Stimulated activated CD4-positive, alpha-beta T cell treated with anti-CD3 and anti-CD28 coated beads, Interleukin-2, amount 100 ng/mL, for 48 hours (primary cell): ENCODE results near the gene DTX2.
A peak's percentile ranks its signal among the peaks of the same experiment; 100 is the strongest.
"Not testable (repeated sequence)": the region's sequence is repeated elsewhere in the genome, so short reads cannot be mapped to it uniquely, and the experiment has no call there.

Experiments
- DNase-seq, 2 donors: peaks; one replicate each; pipeline ENCODE4 v3.0.0-alpha.2; 2020

DTX2 gene

DNA sequence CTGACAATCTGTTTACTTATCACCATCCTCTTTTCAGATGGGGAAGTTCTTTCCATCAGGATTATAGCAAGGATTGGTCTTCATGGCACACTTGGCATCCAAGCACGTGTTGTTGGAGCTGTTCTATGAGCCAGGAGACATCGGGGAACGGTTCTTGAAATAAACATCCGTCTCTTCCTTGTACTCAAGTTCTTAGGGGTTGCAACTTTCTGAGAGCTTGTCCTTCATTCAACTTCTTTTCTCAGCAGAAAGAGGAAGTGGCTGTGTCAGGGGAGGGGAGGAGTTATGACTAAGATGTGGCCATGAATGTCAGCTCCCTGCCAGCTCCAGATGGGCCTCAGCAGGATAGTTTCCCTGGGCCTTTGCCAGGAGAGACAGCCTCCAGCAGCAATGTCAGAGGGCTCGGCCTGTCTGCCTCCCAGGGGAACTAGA, 15.9 kb upstream of the DTX2 start:
- DNase-seq = not testable (repeated sequence)

DNA sequence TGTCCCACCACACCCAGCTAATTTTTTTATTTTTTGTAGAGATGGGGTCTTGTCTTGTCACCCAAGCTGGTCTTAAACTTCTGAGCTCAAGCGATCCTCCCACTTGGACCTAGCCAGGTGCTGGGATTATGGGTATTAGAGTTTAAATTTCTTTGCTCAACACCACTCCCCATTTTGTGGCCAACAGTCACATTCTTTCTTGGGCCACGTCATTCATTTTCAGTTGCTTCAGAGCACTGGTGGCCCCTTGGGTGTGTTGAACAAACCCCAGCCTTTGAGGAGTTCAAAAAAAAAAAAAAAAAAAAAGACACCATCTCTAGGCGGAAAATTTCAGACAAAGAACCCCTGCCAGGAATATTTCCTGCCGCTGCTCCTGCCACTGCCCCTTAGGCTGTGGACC, 4.5 kb upstream of the DTX2 start:
- not testable (repeated sequence) for DNase-seq

DNA sequence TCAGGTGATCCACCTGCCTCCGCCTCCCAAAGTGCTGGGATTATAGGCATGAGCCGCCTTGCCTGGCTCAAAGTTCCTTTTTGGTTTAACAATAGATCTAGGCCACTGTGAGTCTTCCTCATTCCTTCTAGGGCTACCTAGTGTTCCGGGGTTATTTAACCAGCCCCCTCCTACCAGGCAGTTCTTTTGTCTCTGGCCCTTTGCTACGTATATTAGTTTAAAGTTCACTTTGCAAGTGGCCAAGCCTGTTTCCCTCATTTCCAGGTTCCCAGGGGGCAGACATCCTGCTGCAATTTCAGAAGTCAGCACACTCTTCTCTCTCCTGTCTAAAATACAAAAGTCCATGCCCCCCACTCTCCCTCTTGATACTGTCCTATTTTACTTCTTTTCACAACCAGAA, 3.0 kb upstream of the DTX2 start:
- not testable (repeated sequence) for DNase-seq

DNA sequence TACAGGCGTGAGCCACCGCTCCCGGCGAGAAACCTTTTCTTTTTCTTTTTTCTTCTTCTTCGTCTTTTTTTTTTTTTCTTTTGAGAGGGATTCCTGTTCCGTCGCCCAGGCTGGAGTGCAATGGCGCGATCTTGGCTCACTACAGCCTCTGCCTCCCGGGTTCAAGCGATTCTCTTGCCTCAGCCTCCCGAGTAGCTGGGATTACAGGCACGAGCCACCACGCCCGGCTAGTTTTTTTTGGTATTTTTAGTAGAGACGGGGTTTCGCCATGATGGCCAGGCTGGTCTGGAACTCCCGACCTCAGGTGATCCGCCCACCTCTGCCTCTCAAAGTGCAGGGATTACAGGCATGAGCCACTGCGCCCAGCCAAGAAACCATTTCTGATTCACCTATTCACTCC, 742 bp upstream of the DTX2 start:
- not testable (repeated sequence) for DNase-seq

DNA sequence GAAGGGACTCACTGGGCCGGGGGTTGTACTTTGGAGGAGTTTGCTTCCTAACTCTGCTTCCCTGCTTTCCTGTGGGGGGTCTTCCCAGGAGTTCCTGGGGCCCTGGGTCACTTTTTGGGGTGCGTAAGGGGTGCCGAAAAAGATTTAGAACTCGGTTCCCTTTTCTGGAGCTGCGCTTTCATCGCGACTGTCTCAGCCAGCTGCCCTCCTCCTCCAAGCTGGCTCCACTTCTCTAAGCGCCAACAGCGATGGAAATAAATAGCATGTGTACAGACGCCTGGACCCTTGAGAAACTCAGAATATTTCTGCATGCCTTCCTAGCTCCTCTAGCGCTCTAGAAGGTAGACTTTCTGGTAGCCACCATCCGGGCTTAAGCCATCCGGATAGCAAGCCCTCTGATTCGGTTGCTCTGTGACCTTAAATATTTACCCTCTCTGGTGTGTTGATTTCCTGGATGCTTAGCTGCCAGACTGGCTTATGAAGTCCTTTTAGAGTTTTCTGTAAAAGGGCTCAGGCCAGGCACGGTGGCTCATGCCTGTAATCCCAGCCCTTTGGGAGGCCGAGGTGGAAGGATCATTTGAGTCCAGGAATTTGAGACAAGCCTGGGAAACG, 868 bp downstream of the DTX2 start:
- DNase-seq = not testable (repeated sequence)

DNA sequence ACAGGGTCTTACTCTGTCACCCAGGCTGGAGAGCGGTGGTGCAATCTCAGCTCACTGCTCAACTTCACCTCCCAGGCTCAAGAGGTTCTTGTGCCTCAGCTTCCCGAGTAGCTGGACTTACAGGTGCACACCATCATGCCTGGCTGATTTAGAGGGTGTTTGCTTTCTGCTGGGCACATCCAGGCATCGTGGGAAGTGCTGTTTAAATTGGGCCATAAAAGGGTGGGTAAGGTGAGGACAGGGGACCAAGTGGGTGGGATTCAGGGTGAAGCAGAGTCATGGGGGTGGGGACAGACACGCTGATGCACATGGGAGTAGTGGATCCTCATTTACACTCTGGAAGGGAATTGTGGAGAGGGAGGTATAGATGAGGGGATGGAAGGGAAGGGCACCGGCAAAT, 3.5 kb downstream of the DTX2 start:
- DNase-seq = not testable (repeated sequence)

DNA sequence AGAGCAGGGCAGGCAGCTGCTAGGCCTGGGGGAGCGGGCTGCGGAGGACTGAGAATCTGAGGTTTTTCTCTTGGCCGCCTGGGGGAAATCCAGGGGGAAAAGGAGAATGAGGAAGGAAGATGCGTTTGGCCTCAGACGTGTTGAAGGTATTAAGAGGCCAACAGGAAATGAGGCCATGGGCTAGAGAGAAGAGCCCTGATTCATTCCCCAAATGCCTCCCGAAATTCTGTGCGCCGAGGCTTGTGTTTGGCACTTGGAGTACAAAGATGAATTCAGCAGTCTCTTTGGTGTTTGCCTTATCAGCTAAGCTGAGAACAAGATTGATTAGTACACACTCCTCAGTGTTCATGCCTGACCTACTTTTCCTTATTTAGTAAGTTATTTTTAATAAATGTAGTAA, 4.4 kb downstream of the DTX2 start:
- DNase-seq = not testable (repeated sequence)

DNA sequence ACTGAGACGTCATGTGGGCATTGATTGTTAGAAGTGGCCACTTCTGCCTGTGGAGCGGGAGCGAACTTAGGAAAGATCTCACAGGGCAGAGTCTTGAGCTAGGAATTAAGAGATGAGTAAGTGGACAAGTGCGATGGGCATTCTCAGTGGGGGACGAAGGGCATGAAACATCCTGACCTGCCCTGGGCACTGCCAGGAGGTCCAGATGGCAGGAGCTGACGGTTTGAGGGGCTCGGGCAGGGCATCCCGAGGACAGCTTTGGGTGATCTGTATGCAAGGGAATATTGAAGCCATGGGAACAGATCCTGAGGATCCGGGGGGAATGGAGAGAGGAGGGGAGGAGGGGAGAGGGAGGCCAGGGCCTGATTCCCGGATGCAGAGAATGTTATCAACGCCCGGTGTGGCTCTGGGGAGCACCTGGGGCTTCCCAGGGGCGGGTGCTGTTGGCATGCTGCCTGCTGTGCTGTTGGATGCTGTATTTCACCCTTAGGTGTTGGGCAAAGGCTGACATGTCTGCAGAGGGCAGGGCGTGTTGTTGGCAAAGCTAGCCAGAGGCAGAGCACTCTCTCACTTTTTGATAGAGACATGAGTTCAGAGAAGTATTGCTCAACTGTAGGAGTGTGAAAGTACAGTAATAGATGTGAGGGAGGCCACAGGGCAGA, 6.4 kb downstream of the DTX2 start:
- DNase-seq = not testable (repeated sequence)

DNA sequence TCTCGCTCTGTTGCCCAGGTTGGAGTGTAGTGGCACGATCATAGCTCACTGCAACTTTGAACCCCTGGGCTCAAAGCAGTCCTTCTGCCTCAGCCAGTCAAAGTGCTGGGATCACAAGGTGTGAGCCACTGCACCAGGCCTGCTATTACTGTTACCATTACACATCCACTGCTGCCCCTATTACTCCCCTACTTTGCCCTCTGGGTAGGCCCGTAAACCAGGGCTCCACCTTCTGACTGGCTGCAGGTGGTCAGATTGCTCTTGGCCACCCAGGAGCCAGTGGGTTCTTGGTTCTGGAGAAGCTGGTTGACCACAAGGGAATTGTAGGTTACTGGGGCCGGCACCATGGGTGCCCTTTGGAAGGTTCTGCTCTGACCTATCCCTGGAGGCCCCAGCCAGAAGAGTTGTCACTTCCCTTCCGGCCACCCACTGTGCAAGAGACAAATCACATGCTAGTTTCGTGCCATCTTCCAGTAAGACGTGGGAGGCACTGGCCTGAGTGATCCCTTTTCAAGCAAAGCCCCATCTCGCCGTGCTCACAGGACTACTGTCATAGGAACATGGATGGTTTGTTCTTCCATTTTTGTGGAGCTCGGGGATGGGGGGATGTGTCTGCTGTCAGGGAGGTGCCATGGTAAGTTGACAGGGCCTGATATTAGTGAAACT, 10.2 kb downstream of the DTX2 start:
- DNase-seq = not testable (repeated sequence)

DNA sequence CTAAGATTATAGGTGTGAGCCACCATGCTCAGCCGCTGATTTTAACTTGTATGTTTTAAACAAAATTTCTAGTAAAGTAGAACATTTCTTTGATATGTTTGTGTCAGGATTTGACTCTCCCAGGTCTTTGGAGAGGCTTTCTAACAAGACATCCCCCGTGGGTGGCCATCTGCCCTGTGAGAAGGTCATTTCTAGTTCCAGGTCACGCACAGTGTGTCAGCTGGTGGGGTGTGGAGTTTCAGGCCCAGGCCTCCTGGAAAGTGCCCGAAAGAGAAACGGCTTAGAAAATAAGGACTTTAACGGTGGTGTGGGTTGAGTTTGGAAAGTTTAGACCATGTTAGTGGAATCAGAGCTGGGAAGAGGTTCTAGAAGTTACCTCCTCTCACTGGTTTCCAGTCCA, 11.6 kb downstream of the DTX2 start:
- not testable (repeated sequence) for DNase-seq

DNA sequence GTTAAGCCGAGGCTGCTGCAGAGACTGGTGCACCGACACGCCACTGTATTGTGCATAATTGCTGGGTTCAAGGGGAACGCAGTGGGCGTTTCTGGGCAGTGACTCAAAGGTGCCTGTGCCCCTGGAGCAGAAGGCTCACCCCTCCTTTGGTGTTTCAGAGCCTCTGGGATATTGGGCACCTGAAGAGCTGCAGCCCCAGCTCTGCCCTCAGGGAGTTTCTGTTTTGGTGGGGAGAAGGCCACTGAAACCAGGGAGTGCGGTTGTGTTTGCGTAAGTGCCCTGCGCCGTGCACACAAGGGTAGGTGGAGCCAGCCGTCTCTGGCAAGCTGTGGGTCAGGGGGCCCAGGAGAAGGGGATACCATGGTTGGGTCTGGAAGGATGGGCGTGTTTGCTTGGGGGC, 14.8 kb downstream of the DTX2 start:
- not testable (repeated sequence) for DNase-seq

DNA sequence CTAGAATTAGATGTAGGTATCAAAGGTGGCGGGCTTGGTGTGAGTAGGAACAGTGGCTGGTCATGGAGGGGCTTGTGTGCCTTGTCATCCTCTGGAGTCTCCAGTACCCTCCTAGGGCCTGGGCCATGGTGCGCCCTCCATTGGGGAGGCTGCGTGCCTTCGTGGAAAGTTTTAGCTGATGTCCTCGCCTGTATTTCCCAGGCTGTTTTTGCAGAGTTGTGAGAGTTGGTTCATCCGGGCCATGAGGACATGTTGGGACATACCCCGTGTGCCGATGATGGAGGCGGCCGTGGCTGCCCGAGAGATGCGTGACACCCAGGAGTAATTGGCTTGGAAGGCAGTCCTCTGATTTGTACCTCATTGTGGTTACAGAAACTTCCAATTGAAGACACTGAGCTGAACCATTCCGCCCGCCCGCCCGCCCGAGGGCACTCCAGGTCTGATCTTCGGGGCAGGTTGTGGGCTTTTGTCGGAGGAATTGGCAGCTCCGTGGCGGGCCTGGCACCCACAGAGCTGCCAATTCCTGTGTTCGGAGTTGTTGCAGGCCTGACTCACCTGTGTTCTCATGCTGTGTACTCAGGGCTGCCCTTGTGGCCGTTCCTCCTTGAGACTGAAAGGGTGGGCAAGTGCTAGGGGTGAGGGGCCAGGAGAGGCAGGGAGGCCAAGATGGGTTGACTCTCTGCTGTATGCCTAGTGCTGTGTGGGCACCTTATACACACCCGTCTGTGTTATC, 15.4 kb downstream of the DTX2 start:
- not testable (repeated sequence) for DNase-seq

DNA sequence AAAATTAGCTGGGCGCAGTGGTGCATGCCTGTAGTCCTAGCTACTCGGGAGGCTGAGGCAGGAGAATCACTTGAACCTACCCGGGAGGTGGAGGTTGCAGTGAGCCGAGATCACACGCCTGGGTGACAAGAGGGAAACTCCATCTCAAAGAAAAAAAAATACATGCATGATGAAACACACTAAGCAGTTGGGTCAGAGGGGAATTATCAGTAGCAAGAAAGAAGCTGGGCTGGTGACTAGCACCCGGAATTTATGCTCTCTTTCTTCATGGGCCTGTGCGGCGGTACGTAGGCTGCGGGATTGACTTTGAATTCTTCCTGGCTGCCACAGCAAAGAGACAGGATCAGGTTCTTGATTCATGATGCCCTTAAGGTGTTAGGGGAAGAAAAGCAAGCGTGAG, 18.1 kb downstream of the DTX2 start:
- DNase-seq = not testable (repeated sequence)

DNA sequence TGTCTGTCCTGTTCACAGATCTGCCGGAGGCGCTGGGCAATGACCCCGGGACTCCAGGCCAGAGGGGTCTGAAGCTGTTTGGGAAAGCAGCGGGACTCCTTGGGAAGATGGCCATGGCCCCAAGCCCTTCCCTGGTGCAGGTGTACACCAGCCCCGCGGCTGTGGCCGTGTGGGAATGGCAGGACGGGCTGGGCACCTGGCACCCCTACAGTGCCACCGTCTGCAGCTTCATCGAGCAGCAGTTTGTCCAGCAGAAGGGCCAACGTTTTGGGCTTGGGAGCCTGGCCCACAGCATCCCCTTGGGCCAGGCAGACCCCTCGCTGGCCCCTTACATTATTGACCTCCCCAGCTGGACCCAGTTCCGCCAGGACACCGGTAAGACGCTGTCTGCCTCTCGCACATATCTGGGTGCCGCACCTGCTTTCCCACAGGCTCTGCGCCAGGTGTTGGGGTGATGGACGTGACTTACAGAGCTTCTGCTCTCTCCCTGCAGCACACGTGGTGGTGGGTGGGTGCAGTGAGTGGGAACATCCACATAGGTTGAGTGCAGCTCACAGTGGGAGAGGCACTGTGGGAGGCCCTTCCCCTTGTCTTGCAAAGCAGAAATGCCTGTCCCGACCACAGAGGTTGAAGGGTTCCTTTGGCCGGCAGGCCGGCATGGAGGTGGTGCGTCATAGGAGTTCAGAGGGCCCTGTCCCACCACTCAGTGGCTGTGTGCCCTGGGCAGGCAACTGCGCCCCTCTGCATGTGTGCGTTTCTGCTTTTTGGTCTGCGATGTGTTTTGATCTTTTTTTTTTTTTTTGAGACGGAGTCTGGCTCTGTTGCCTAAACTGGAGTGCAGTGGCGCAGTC, 19.1 kb downstream of the DTX2 start:
- not testable (repeated sequence) for DNase-seq

DNA sequence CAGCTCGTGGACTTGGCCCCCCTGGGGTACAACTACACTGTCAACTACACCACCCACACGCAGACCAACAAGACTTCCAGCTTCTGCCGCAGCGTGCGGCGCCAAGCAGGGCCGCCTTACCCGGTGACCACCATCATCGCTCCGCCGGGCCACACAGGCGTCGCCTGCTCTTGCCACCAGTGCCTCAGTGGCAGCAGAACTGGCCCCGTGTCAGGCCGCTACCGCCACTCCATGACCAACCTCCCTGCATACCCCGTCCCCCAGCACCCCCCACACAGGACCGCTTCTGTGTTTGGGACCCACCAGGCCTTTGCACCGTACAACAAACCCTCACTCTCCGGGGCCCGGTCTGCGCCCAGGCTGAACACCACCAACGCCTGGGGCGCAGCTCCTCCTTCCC, 21.2 kb downstream of the DTX2 start:
- not testable (repeated sequence) for DNase-seq

DNA sequence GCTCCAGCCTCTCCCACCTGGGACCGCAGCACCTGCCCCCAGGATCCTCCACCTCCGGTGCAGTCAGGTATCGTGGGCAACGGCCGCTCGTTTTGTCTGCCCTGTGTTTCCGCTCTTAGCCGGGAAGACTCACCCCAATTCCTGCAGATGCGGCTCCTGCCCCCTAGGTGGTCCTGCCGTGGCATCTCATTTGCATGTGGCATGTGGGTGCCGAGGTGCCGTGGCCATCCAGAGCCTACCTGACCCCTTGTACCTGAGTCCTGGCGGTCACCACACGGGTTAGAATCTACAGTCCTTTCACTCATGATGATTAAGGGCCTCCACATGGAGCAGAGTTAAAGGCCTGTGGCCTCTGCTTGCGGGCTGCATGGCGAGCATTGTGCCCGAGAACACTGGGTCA, 21.6 kb downstream of the DTX2 start:
- DNase-seq = not testable (repeated sequence)

DNA sequence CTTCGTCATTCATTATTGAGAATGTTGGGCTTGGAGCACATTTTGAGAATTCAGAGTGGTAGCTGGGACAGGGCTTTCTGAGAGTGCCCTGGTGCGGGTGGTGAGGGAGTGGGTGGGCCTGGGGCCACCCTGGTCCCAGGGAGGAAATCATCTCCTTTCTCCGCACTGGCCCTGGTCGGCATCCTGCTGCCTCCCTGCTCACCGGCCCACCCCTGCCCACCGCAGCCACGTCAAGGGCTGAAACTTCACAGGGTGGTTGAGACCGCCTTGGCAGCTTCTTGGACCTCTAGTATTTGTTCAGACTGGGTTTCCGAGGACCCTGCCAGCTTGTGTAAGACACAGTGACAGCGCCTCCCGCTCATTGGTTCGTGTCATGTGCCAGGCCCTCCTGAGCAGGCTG, 22.9 kb downstream of the DTX2 start:
- DNase-seq = not testable (repeated sequence)

DNA sequence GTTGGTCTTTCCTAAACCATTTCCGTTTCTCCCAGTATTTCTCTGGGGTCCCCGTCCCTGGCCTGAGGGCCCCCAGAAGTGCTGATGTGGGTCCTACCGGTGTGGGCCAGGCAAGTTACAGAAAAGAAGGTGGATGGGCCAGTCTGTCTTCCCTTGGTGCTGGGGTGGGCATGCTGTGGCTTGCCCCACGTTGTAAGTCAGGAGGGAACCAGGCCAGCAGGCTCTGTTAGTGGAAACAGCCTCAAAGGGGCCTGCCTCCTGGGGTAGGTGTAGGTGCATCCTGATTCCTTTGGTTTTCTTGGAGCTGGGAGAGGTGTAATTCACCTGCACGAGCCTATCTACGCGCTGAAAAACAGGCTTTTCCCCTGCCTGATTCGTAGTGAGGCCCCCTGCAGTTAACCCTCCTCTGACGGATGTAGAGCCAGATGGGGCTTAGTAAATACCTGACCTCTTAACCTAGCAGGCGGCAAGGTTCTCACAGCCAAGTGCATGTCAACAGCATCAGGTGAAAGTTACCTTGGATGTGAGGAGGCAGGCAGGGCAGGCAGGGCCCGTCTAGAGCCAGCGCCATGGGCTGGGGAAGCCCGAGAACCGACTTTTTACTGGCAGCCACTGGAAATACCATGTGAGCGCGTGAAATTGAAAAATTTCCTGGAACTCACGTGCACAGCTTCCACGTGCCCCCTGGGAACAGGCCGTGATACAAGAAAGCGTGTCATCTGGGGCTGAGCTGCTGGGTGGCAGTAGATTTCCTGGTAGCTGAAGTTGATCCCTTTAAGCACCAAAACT, 24.5 kb downstream of the DTX2 start:
- DNase-seq = not testable (repeated sequence)

DNA sequence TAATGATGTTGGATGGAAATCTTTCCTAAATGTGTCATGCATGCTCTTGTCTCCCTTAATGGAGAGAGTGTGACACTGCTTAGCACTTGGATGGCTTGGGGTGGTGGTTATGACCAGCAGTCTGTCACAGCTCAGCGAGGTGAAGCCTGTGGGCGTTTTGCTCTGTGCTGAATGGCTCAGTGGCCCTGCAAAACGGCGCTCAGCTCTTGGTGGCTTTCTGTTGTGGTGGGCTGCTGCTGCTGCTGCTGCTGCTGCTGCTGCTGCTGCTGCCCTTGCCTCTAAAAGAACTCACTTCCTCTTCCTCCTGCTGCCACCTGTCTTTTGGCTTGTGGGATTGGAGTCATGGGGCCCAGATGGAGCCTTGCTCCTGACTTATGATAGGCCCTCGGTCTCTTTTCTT, 25.1 kb downstream of the DTX2 start:
- DNase-seq = peak in 1 of 2 donors; percentile 16

DNA sequence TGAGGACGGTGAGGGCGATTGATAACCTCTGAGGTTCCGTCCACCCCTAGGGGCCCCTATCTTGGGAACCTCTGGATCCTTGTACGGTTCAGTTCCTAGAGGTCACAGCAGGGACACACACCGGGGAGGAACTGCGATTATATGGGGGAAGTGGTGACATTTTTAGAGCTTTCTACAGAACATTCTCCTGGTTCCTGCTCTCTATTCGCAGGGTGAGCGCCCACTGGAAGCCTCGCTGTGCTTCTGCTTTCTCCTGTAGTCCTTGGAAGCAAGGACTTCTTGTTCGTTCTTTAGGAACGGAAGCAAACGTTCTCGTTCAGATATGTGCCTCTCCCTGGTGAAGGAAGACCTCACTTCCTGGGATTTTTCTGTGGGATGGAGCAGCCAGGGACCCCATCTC, 26.5 kb downstream of the DTX2 start:
- not testable (repeated sequence) for DNase-seq

DNA sequence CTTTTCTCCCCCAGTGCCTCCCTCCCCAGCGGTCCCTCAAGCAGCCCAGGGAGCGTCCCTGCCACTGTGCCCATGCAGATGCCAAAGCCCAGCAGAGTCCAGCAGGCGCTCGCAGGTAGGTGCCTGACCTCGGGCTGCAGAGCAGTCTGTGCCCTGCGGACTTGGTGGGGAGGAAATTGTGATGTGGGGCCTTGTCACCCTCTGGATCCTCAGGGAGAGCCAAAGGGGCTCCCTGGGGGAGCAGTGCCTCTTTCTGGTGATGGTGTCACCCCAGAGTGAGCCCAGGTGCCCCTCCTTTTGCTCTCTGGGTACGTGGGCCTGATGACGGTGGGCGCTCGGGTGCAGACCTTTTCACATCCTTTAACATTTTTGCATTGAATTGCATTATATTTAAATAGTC, 30.6 kb downstream of the DTX2 start:
- DNase-seq = not testable (repeated sequence)

DNA sequence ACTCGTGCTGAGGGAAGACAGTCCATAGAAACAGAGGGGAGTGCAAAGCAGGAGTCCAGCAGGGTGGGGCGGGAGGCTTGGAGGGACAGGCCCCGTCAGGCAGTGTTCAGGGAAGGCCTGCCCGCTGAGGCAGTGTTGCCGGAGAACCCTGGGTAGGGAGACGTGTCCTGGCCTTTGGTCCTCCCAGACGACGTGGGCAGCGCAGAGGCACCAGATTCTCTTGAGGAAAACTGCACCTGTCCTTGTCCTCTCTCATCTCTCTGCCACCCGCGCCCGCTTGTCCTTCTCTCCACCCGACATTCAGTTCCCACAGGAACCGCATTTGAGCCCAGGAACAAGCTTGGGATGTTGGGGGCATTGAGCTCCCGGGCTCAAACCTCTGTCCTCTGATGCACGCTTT, 34.2 kb downstream of the DTX2 start:
- not testable (repeated sequence) for DNase-seq
